Psoas muscle (tissue), 8 donors: ENCODE results near the gene NPPB. TPM values are rescaled to one million over a fixed set of nuclear protein-coding genes. Genes with fewer than 3 reads are reported as not detected.

ENCODE experiments used
- ATAC-seq, 4 donors: fragments of 200-7000 bp; cut with Tn5 transposase; one replicate each; pipeline ENCODE4 v1.9.1; 2020; ENCODE audit warnings: moderate library complexity in 3 of 4, mild to moderate bottlenecking in 2 of 4
- DNase-seq, 2 donors: peaks; one replicate each; pipeline ENCODE4 v3.0.0-alpha.2; 2020
- H3K27ac ChIP-seq: fragments of 200-600 bp; one replicate; pipeline ENCODE4 v1.8.0; 2022
- H3K27me3 ChIP-seq, 3 donors: fragments of 200-600 bp in 1 of 3; one replicate each; pipeline versions ENCODE4 v1.6.1 to v1.8.0; 2013 to 2022; ENCODE audit warnings: low read length in 2 of 3, mild to moderate bottlenecking in 2 of 3, moderate library complexity in 1 of 3; ENCODE audit not compliant: insufficient read depth in 3 of 3
- H3K36me3 ChIP-seq, 2 donors: fragments of 200-600 bp in 1 of 2; one replicate each; pipeline versions ENCODE4 v1.6.1 to v1.8.0; 2013 to 2022; ENCODE audit warnings: low read depth in 1 of 2, mild to moderate bottlenecking in 1 of 2, moderate library complexity in 1 of 2; ENCODE audit not compliant: insufficient read depth in 1 of 2
- H3K4me1 ChIP-seq: fragments of 200-600 bp; one replicate; pipeline ENCODE4 v1.8.0; 2022
- H3K4me3 ChIP-seq: fragments of 200-600 bp; one replicate; pipeline ENCODE4 v1.8.0; 2022; ENCODE audit warnings: mild to moderate bottlenecking
- H3K9me3 ChIP-seq: fragments of 200-600 bp; one replicate; pipeline ENCODE4 v1.8.0; 2022
- WGBS, 3 donors: extraction: QIAGEN DNeasy Blood & Tissue Kit; methylation state at CpG; one replicate each; pipeline versions ENCODE4 v1.1.6 to v1.1.7; 2013; 5-methylcytosine and 5-hydroxymethylcytosine counted together
- intact Hi-C, 2 donors: fragments of 100-400 bp; cut with DNase I; formaldehyde crosslinking; loops; one replicate each; pipeline versions ENCODE4 v1.11.0 to v1.14.2; 2022
- polyA plus RNA-seq, 3 donors: library from polyadenylated mRNA; stranded (reverse); fragments of 200-250 nt; gene quantifications; one replicate each; pipeline ENCODE4 v1.2.3, GENCODE V29; 2013
- total RNA-seq, 4 donors: library from RNA; stranded (reverse); fragmentation: NEBNext Ultra II Directional in 2 of 4; extraction: Animal tissue kit (Norgen Biotek cat#: 25700) in 2 of 4; gene quantifications; one replicate each; pipeline versions ENCODE4 v1.2.1 to v1.2.4, GENCODE V29; 2021 to 2023
- TF ChIP-seq, protein P1 (sequence below): fragments of 200-600 bp; IDR thresholded peaks from one replicate; pipeline ENCODE4 v1.8.0; 2022; ENCODE audit warnings: antibody characterized with exemption
- donor health status: healthy with polysubstance abuse.
- donor health status: DM: no; HTN: no; CAD: no; lungs with moderate emphysema.
- donor health status: Bipolar disorder and iron deficiency.
- donor health status: healthy.
- donor health status: DM: yes; HTN: yes; CAD: no.
- donor health status: DM: no; HTN: no; CAD: no.
- donor health status: DM: no; HTN: no; CAD: no.
- donor health status: DM: yes; HTN: yes; CAD: no.

NPPB gene
- total and polyA plus RNA-seq, 7 donors: 0.37 to 1.6 (median 0.39) TPM; not detected in 4

DNA sequence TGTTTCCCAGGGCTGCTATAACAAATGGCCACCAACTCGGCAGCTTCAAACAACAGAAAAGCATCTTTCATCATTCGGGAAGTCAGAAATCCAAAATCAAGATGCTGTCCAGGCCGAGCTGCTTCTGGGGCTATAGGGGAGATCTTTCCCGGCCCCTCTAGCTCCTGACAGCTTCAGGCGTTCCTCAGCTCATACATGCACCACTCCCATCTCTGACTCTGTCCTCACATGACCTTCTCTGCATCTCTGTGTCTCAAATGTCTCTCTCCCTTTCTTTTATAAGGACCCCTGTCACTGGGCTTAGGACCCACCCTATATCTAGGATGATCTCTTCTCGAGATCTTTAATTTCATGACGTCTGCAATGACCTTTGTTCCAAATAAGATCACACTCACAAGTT is 13.8 kb upstream of the NPPB start:
- ATAC-seq (no peak), DNase-seq (no peak)
- H3K27ac ChIP-seq: no peak overlapping the region
- TF ChIP-seq, protein P1, sequence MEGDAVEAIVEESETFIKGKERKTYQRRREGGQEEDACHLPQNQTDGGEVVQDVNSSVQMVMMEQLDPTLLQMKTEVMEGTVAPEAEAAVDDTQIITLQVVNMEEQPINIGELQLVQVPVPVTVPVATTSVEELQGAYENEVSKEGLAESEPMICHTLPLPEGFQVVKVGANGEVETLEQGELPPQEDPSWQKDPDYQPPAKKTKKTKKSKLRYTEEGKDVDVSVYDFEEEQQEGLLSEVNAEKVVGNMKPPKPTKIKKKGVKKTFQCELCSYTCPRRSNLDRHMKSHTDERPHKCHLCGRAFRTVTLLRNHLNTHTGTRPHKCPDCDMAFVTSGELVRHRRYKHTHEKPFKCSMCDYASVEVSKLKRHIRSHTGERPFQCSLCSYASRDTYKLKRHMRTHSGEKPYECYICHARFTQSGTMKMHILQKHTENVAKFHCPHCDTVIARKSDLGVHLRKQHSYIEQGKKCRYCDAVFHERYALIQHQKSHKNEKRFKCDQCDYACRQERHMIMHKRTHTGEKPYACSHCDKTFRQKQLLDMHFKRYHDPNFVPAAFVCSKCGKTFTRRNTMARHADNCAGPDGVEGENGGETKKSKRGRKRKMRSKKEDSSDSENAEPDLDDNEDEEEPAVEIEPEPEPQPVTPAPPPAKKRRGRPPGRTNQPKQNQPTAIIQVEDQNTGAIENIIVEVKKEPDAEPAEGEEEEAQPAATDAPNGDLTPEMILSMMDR: no peak
- no peaks in the 10 kb centered on the region for H3K27me3 ChIP-seq
- 50 to 62% (median 60%) methylated on average over 7 of the region's 7 CpGs for WGBS, 3 donors
- peaks cover 15% of the 10 kb centered on the region for H3K4me1 ChIP-seq
- no peaks in the 10 kb centered on the region for H3K9me3 ChIP-seq
- intact Hi-C loops: no loop called here
- no peak overlapping the region for H3K4me3 ChIP-seq
- H3K36me3 ChIP-seq: no peaks in the 10 kb centered on the region

DNA sequence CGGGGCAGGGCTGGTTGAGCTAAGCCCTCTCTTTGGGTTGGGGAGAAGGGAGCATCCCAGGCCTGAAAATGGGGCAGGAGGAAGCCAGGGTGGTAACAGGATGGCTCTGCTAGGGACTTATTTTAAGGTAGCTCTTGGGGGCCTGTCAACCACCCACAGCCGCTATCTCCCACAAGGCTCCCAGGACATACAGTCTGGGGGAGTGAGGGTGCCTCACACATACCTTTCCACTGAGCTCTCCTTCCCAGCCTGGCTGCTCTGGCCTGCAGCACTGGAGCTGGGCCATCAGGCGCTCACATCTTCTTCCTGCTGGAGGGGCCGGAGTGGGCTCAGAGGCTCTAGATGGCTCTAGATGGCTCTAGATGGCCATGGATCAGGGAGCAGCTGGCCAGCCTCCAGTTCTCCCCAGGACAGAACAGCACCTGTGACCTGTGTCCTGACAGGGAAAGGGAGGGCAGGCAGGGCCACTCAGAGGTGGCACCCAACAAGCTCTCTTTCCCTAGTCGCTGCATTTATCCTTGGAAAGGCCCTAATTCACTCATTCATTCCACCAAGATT is 11.0 kb upstream of the NPPB start:
- Histone ChIP-seq H3K36me3 (no peaks in the 10 kb centered on the region), H3K27me3 (no peaks in the 10 kb centered on the region), H3K4me3 (no peak overlapping the region), H3K27ac (no peak overlapping the region), H3K4me1 (peaks cover 11% of the 10 kb centered on the region), H3K9me3 (no peaks in the 10 kb centered on the region)
- intact Hi-C loops: no loop called here
- 74 to 86% (median 86%) methylated on average over 5 of the region's 5 CpGs for WGBS, 3 donors
- ATAC-seq (no peak), DNase-seq (no peak)
- TF ChIP-seq, protein P1: no peak

DNA sequence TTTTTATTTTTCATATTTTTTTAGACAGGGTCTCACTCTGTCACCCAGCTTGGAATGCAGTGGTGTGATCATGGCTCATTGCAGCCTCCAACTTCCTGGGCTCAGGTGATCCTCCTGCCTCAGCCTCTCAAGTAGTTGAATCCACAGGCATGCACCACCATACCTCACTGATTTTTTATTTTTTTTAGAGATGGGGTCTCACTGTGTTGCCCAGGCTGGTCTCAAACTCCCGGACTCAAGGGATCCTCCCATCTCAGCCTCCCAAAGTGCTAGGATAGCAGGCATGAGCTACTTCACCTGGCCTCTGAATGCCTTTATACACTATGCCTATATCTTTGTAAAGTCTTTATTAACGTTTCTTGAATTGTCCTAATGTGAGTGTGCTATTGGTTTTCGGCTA is 10.4 kb upstream of the NPPB start:
- Histone ChIP-seq H3K4me1 (peaks cover 5% of the 10 kb centered on the region), H3K27me3 (no peaks in the 10 kb centered on the region), H3K27ac (no peak overlapping the region), H3K9me3 (no peaks in the 10 kb centered on the region), H3K4me3 (no peak overlapping the region), H3K36me3 (no peaks in the 10 kb centered on the region)
- ATAC-seq (no peak), DNase-seq (no peak)
- intact Hi-C loops: no loop called here
- WGBS, 3 donors: 86 to 89% (median 88%) methylated on average over 3 of the region's 3 CpGs
- TF ChIP-seq, protein P1: no peak

DNA sequence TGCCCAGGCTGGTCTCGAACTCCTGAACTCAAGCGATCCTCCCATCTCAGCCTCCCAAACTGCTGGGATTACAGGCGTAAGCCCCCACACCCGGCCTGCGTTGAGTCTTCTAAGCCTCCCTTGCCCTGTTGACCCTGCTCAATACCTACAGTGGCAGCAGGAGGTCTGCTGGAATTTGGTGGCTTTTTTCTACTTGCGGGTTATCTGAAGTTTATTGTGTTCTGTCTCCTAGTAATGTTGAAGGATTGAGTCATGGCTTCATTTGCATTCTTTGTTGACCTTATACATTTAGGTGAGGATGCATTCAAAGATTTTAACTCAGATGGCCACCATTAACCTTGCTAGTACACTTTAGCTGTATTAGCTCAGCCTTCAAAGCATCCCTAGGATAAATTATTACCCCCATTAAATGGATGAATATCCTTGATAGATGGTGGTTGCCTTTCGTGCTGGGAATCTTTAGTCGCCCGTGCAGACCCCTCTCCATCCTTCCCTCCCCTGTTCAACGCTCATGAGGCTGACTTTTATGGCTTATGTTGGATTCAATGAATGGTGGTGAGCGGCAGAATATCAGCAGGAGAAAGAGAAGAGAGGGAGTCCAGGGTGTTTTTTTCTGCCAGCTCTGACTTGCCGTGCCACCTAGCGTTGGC is 9.7 kb upstream of the NPPB start:
- Histone ChIP-seq H3K9me3 (no peaks in the 10 kb centered on the region), H3K4me3 (no peak overlapping the region), H3K36me3 (no peaks in the 10 kb centered on the region), H3K27me3 (no peaks in the 10 kb centered on the region), H3K27ac (no peak overlapping the region), H3K4me1 (no peaks in the 10 kb centered on the region)
- ATAC-seq (no peak), DNase-seq (no peak)
- TF ChIP-seq, protein P1: no peak
- intact Hi-C loops: no loop called here
- WGBS, 3 donors: 72 to 75% (median 73%) methylated on average over 13 of the region's 13 CpGs

DNA sequence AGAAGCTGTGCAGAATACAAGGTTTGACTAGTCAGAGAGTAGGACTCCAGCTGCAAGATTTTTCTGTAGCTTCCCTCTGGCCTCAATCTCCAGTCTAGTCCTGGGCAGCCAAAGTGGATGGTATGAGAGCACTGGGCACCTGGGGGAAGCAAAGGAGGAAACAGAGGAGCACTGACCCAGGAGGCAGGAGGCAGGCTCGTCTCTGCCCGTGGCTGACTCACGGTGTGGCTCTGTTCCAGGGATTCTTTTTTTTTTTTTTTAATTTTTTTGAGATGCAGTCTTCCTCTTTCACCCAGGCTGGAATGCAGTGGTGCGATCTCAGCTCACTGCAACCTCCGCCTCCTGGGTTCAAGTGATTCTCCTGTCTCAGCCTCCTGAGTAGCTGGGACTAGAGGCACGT is 4.1 kb upstream of the NPPB start:
- TF ChIP-seq, protein P1: no peak
- Histone ChIP-seq H3K4me1 (no peaks in the 10 kb centered on the region), H3K36me3 (no peaks in the 10 kb centered on the region), H3K4me3 (no peak overlapping the region), H3K27me3 (peaks cover 0 to 33% (median 7%) of the 10 kb centered on the region in 3 donors), H3K27ac (no peak overlapping the region), H3K9me3 (no peaks in the 10 kb centered on the region)
- DNase-seq: no peak
- ATAC-seq: no peak
- 34 to 38% (median 36%) methylated on average over 6 of the region's 6 CpGs for WGBS, 3 donors
- intact Hi-C loops: no loop called here
